B cell (primary cell): Measurements from ENCODE around the gene KCNQ1OT1. TPM values are rescaled to one million over a fixed set of nuclear protein-coding genes. Genes with fewer than 3 reads are reported as not detected.

Source experiments
- ATAC-seq: fragments of 200-7000 bp; cut with Tn5 transposase; one replicate; pipeline ENCODE4 v1.10.0; 2021; ENCODE audit warnings: low read depth, mild to moderate bottlenecking, moderate number of reproducible peaks, moderate library complexity
- CTCF ChIA-PET: fragments of 350-600 bp; sonication (Branson Sonifier 250); formaldehyde crosslinking; loops from one replicate; lab custom pipeline; 2021; ENCODE audit warnings: antibody characterized with exemption, inconsistent platforms; lab: Charles Lee
- POLR2A ChIA-PET: fragments of 350-600 bp; sonication (Branson Sonifier 250); formaldehyde crosslinking; loops from one replicate; lab custom pipeline; 2021; ENCODE audit warnings: antibody characterized with exemption; lab: Charles Lee
- DNase-seq: peaks from one replicate; pipeline ENCODE4 v3.0.0; 2013
- H2AFZ ChIP-seq: 2 replicates; pipeline ENCODE4 v1.6.1; 2012; ENCODE audit warnings: mild to moderate bottlenecking, low read depth, low read length; ENCODE audit not compliant: insufficient read depth, poor library complexity, severe bottlenecking
- H3K27ac ChIP-seq, 2 donors: 1 replicate in 1 of 2; 2 replicates in 1 of 2; pipeline ENCODE4 v1.5.1; 2012 to 2013; ENCODE audit warnings: low read length in 2 of 2, mild to moderate bottlenecking in 2 of 2, moderate library complexity in 1 of 2
- H3K27me3 ChIP-seq, 4 experiments: fragments of 200-600 bp in 1 of 4; sonication (generic) in 1 of 4; replicated peaks in 1 of 4; 1 replicate in 2 of 4; 2 replicates in 2 of 4; pipeline versions ENCODE4 v1.6.1 to v1.7.0; 2013 to 2016; ENCODE audit warnings: low read length in 3 of 4, mild to moderate bottlenecking in 2 of 4, mixed read lengths in 1 of 4, moderate library complexity in 1 of 4; ENCODE audit not compliant: insufficient read depth in 4 of 4, control insufficient read depth in 3 of 4; ENCODE audit errors: control extremely low read depth in 1 of 4
- H3K36me3 ChIP-seq, 2 experiments: replicated peaks in 1 of 2; 1 replicate in 1 of 2; 2 replicates in 1 of 2; pipeline versions ENCODE4 v1.6.1 to v1.7.1; 2013; ENCODE audit warnings: low read length in 1 of 2; ENCODE audit not compliant: insufficient read depth in 2 of 2, control insufficient read depth in 1 of 2; ENCODE audit errors: control extremely low read depth in 1 of 2, extremely low read depth in 1 of 2
- H3K4me1 ChIP-seq, 2 donors: fragments of 200-600 bp in 1 of 2; sonication (generic) in 1 of 2; 1 replicate in 1 of 2; 2 replicates in 1 of 2; pipeline versions ENCODE4 v1.5.1 to v1.6.1; 2013 to 2017; ENCODE audit warnings: low read length in 2 of 2; ENCODE audit not compliant: control insufficient read depth in 2 of 2, insufficient read depth in 2 of 2
- H3K4me2 ChIP-seq: replicated peaks from 2 replicates; pipeline ENCODE3; 2012; ENCODE audit warnings: mild to moderate bottlenecking, low read depth, low read length; ENCODE audit not compliant: poor library complexity, severe bottlenecking
- H3K4me3 ChIP-seq, 5 experiments: fragments of 200-600 bp in 1 of 5; sonication (generic) in 1 of 5; 1 replicate in 3 of 5; 2 replicates in 2 of 5; pipeline versions ENCODE4 v1.5.1 to v1.7.0; 2011 to 2016; ENCODE audit warnings: low read length in 4 of 5, mild to moderate bottlenecking in 4 of 5, low read depth in 2 of 5, control low read depth in 1 of 5, moderate library complexity in 1 of 5; ENCODE audit not compliant: insufficient read depth in 1 of 5; ENCODE audit errors: control extremely low read depth in 1 of 5, extremely low read depth in 1 of 5
- H3K79me2 ChIP-seq: fragments of 200-600 bp; sonication (generic); one replicate; pipeline ENCODE4 v1.6.0; 2016; ENCODE audit warnings: low read length; ENCODE audit not compliant: control insufficient read depth, insufficient read depth
- H3K9ac ChIP-seq: fragments of 200-600 bp; sonication (generic); 2 replicates; pipeline ENCODE4 v1.6.1; 2017; ENCODE audit warnings: mild to moderate bottlenecking, low read length, moderate library complexity
- H3K9me3 ChIP-seq, 3 donors: one replicate each; pipeline versions ENCODE4 v1.6.1 to v1.7.1; 2013; ENCODE audit warnings: low read length in 2 of 3; ENCODE audit not compliant: control insufficient read depth in 2 of 3, insufficient read depth in 1 of 3; ENCODE audit errors: control extremely low read depth in 1 of 3
- H4K20me1 ChIP-seq: 2 replicates; pipeline ENCODE4 v1.6.0; 2012; ENCODE audit warnings: mild to moderate bottlenecking, low read length; ENCODE audit not compliant: insufficient read depth, control insufficient read depth, poor library complexity, severe bottlenecking
- H3K27ac Mint-ChIP-seq: one replicate; pipeline ENCODE4 v1.8.0; 2021; ENCODE audit warnings: mixed read lengths
- H3K27me3 Mint-ChIP-seq: one replicate; pipeline ENCODE4 v1.8.0; 2021; ENCODE audit warnings: mixed read lengths
- H3K4me1 Mint-ChIP-seq: one replicate; pipeline ENCODE4 v1.8.0; 2021; ENCODE audit warnings: mixed read lengths
- H3K4me3 Mint-ChIP-seq: one replicate; pipeline ENCODE4 v1.8.0; 2021; ENCODE audit warnings: mixed read lengths
- H3K9me3 Mint-ChIP-seq: one replicate; pipeline ENCODE4 v1.8.0; 2022; ENCODE audit warnings: mixed read lengths; ENCODE audit not compliant: insufficient read depth
- EZH2 ChIP-seq: IDR thresholded peaks from 2 replicates; pipeline ENCODE4 v1.6.1; 2012; ENCODE audit warnings: borderline replicate concordance, low read depth, mild to moderate bottlenecking, moderate library complexity, low read length; ENCODE audit not compliant: insufficient read depth, poor library complexity, severe bottlenecking
- WGBS: methylation state at CpG from one replicate; pipeline ENCODE4 v1.1.5; 2013; ENCODE audit warnings: missing lambda C conversion rate; ENCODE audit not compliant: insufficient coverage; 5-methylcytosine and 5-hydroxymethylcytosine counted together
- intact Hi-C: fragments of 100-400 bp; cut with micrococcal nuclease; formaldehyde crosslinking; loops from one replicate; pipeline ENCODE4 v1.10.0; 2022
- polyA plus RNA-seq: library from polyadenylated mRNA; depleted of rRNA; stranded (reverse); fragments of >200 nt; gene quantifications from 2 replicates; pipeline ENCODE4 v1.2.3, GENCODE V29; 2012
- total RNA-seq, 2 donors: library from RNA; stranded (reverse); fragments of 120-200 nt in 1 of 2; gene quantifications; 1 replicate in 1 of 2; 2 replicates in 1 of 2; pipeline versions ENCODE4 v1.2.3 to v1.2.4, GENCODE V29; 2013 to 2022
- TF ChIP-seq, protein P1 (sequence below): fragments of 200-600 bp; IDR thresholded peaks from one replicate; pipeline ENCODE4 v1.8.0; 2022; ENCODE audit warnings: antibody characterized with exemption, mild to moderate bottlenecking

KCNQ1OT1 gene
- total and polyA plus RNA-seq, 2 donors (not counting 1 experiment from before 2014, with no cell fraction given), result 0.03 to 0.89 TPM

GRCh38 chr11:2663915-2664314 is 35.9 kb downstream of the KCNQ1OT1 start:
- Histone ChIP-seq H4K20me1 (no peaks in the 10 kb centered on the region), H3K4me2 (no peak overlapping the region), H3K79me2 (no peaks in the 10 kb centered on the region), H3K27ac (no peak overlapping the region), H3K9me3 (peaks cover 4 to 15% (median 14%) of the 10 kb centered on the region in 3 donors), H2AFZ (no peak overlapping the region), H3K36me3 (peaks cover 0 to 17% of the 10 kb centered on the region in 2 experiments), H3K9ac (no peak overlapping the region), H3K4me1 (no peaks in the 10 kb centered on the region), H3K27me3 (no peaks in the 10 kb centered on the region), H3K4me3 (no peak overlapping the region)
- CTCF ChIA-PET, result no interaction called here
- TF ChIP-seq, protein P1, sequence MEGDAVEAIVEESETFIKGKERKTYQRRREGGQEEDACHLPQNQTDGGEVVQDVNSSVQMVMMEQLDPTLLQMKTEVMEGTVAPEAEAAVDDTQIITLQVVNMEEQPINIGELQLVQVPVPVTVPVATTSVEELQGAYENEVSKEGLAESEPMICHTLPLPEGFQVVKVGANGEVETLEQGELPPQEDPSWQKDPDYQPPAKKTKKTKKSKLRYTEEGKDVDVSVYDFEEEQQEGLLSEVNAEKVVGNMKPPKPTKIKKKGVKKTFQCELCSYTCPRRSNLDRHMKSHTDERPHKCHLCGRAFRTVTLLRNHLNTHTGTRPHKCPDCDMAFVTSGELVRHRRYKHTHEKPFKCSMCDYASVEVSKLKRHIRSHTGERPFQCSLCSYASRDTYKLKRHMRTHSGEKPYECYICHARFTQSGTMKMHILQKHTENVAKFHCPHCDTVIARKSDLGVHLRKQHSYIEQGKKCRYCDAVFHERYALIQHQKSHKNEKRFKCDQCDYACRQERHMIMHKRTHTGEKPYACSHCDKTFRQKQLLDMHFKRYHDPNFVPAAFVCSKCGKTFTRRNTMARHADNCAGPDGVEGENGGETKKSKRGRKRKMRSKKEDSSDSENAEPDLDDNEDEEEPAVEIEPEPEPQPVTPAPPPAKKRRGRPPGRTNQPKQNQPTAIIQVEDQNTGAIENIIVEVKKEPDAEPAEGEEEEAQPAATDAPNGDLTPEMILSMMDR, result no peak
- no peak for TF ChIP-seq EZH2
- POLR2A ChIA-PET, result no interaction called here
- Mint-ChIP-seq H3K9me3 (peaks cover 3% of the 10 kb centered on the region), H3K27ac (no peak overlapping the region), H3K4me1 (no peaks in the 10 kb centered on the region), H3K4me3 (no peak overlapping the region), H3K27me3 (no peaks in the 10 kb centered on the region)
- DNase-seq (no peak), ATAC-seq (no peak)
- intact Hi-C loops, result no loop called here

DNA sequence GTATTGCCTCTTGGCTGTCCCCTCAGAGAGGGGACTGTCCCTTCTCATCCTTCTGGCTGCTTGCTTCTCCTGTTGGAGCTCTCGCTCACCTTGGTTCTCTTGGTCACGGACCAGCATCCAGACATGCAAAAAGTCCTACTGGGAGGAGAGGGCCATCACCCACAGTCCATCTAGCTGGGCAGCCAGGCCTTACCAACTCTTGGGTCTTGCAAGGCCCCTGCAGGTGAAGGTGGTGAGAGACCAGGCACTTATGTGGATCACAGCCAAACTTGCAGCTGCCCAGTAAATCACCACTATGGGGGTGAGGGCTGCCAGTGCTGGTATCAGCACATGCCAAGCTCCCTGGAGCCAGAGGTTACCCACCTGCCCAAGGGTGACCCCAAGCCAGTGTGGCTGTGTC is 36.3 kb downstream of the KCNQ1OT1 start:
- no peak for ATAC-seq
- H3K36me3 ChIP-seq, result peaks cover 0 to 17% of the 10 kb centered on the region in 2 experiments
- intact Hi-C loops, result no loop called here
- H3K4me3 ChIP-seq, result no peak overlapping the region
- no peak for DNase-seq
- H3K27ac Mint-ChIP-seq, result no peak overlapping the region
- H3K4me3 Mint-ChIP-seq, result no peak overlapping the region
- H2AFZ ChIP-seq, result no peak overlapping the region
- H3K27me3 ChIP-seq, result no peaks in the 10 kb centered on the region
- no peaks in the 10 kb centered on the region for H3K4me1 ChIP-seq
- TF ChIP-seq EZH2, result no peak
- TF ChIP-seq, protein P1, result no peak
- WGBS, result no CpG with 5 or more reads among the region's 2 CpGs
- H3K27me3 Mint-ChIP-seq, result no peaks in the 10 kb centered on the region
- H3K9ac ChIP-seq, result no peak overlapping the region
- H3K4me2 ChIP-seq, result no peak overlapping the region
- no peaks in the 10 kb centered on the region for H3K4me1 Mint-ChIP-seq
- peaks cover 3% of the 10 kb centered on the region for H3K9me3 Mint-ChIP-seq
- no peaks in the 10 kb centered on the region for H4K20me1 ChIP-seq
- no peaks in the 10 kb centered on the region for H3K79me2 ChIP-seq
- CTCF ChIA-PET, result no interaction called here
- POLR2A ChIA-PET, result no interaction called here
- H3K9me3 ChIP-seq, result peaks cover 4 to 15% (median 14%) of the 10 kb centered on the region in 3 donors
- H3K27ac ChIP-seq, result no peak overlapping the region
